Measurements from ENCODE around the gene FARP1.

The FARP1 gene

DNA sequence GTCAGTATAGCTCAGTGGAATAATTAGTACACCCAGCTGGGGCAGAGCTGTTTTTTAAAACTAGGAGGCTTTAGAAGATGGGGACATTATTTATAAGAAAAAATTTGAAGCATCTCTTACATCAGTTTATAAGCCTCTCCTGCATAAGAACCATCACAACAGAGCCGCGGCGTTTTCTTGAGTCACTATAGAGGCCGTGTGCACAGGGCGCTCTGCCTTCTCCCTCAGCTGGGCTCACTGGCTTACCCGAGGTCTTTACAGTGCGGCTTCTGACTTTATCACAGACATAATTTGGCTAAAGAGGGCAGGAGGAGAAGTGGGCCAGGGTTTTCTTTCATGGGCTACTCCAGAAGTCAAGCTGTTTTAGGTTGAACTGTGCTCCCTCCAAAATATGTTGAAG is 169.7 kb downstream of the FARP1 start:
- TF ChIP-seq, protein P1, sequence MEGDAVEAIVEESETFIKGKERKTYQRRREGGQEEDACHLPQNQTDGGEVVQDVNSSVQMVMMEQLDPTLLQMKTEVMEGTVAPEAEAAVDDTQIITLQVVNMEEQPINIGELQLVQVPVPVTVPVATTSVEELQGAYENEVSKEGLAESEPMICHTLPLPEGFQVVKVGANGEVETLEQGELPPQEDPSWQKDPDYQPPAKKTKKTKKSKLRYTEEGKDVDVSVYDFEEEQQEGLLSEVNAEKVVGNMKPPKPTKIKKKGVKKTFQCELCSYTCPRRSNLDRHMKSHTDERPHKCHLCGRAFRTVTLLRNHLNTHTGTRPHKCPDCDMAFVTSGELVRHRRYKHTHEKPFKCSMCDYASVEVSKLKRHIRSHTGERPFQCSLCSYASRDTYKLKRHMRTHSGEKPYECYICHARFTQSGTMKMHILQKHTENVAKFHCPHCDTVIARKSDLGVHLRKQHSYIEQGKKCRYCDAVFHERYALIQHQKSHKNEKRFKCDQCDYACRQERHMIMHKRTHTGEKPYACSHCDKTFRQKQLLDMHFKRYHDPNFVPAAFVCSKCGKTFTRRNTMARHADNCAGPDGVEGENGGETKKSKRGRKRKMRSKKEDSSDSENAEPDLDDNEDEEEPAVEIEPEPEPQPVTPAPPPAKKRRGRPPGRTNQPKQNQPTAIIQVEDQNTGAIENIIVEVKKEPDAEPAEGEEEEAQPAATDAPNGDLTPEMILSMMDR (IDR thresholded peaks at IDR 0.05; ENCODE audit: low read length, missing control alignments) = no peak
- H3K4me3 ChIP-seq (replicated peaks; ENCODE audit: low read depth, low read length) = no peak overlapping the region
- DNase-seq (ENCODE audit: low read depth) = no peak

DNA sequence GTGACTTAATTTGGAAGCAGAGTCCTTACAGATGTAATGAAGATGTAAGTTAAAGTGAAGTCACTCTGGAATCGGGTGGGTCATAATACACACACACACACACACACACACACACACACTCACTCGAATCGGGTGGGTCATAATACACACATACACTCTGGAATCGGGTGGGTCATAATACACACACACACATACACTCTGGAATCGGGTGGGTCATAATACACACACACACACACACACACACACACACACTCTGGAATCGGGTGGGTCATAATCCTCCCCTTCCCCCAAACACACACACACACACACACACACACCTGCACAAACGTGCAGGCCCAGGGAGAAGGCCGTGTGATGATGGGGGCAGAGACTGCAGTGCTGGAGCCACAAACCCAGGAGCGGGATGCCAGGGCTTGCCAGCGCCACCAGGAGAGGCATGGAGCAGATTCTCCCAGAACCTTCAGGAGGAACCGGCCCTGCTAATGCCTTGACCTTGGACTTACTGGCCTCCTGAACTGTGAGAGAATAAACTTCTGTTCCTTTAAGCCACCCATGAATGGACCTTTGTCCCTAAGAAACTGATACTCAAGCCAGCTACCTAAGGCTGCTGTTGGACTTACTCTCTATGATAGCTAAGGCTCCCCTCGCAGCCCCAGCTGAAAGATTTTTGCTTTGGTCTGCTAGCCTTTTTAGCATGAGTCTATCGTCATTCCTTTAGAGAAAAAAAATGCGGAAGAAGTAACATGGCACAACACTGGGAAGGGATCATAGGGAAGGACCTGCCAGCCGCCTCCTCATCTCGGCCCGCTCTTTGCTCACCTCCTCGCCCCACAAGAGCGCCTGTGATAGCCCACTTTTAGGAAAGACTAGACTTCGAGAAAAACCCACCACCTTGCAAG is 170.4 kb downstream of the FARP1 start:
- DNase-seq (ENCODE audit: low read depth) = no peak
- TF ChIP-seq, protein P1 (IDR thresholded peaks at IDR 0.05; ENCODE audit: low read length, missing control alignments) = no peak
- no peak overlapping the region for H3K4me3 ChIP-seq (replicated peaks; ENCODE audit: low read depth, low read length)

DNA sequence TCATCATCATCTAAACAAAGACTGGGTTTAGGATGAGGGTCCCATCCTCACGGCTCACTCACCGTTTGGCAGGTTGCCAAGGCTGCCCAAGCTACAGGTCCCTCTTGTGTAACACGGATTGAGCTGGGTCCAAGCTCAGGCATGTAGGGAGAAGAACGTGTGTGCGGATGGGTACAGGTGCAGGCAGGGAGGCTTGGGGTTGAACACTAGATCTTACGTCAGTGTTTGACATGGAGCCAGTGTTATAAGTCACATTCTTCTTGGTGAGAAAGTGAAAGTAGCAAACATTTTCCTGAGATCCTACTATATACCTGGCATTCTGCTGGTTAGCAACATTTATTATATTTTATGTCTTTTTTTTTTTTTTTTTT is 171.0 kb downstream of the FARP1 start:
- TF ChIP-seq, protein P1 (IDR thresholded peaks at IDR 0.05; ENCODE audit: low read length, missing control alignments) = no peak
- DNase-seq (ENCODE audit: low read depth) = no peak
- no peak overlapping the region for H3K4me3 ChIP-seq (replicated peaks; ENCODE audit: low read depth, low read length)

DNA sequence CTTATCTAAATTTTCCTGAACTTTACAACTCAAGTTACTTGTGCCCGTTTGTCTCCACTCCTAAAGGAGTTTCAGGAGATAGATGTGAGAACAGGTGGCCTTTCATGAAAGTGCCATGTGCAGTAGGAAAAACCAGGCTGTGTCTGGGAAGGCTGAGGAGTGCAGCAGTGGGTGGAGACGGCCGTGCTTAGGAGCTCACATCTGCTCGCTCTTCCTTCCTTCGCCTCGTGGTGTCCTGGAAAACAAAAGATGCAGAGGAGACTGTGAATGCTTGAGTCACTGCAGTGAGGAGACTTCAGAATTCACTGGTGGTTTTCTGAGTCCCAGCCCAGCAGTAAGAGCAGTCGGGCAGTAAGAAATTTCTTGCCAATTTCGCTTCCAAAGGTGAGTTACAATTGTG is 172.6 kb downstream of the FARP1 start:
- no peak overlapping the region for H3K4me3 ChIP-seq (replicated peaks; ENCODE audit: low read depth, low read length)
- DNase-seq (ENCODE audit: low read depth) = peak; percentile 55
- TF ChIP-seq, protein P1 (IDR thresholded peaks at IDR 0.05; ENCODE audit: low read length, missing control alignments) = no peak

DNA sequence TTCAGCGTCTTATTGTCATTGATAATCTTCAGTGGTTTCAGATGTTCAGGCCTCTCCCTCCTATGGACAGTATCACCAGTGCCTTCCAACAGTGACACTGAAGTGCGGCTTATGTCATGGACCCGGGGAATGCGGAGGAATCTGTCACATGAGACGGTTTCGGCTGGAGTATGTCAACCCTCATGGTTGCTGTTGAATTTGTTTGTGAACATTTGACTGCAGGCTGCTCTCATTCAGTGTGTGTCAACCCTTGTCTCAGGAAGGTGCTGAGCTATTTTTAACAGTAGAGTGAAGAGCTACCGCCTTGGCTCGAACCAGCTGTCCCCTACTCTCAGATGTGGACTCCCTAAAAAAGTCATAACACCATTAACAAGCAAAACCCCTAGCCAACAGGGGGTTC is 173.0 kb downstream of the FARP1 start:
- TF ChIP-seq, protein P1 (IDR thresholded peaks at IDR 0.05; ENCODE audit: low read length, missing control alignments) = no peak
- no peak overlapping the region for H3K4me3 ChIP-seq (replicated peaks; ENCODE audit: low read depth, low read length)
- no peak for DNase-seq (ENCODE audit: low read depth)

DNA sequence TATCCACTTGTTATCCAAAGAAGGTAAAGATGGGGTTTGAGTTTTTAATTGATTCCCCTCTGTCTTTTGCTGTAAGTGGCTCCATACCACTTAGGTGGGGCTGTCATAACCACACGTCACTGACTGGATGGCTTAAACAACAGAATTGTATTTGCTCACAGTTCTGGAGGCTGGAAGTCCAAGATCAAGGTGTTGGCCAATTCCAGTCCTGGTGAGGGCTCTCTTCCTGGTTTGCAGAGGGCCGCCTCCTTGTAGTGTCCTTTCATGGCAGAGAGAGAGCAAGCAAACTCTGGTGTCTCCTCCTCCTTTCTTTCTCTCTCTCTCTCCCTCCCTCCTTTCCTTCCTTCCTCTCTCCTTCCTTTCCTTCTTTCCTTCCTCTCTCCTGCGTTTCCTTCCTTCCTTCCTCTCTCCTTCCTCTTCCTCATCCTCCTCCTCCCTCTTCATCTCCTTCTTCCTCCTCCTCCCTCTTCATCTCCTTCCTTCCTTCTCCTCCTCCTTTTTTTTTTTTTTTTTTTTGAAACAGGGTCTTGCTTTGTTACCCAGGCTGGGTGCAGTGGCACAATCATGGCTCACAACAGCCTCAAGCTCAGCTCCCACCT is 174.8 kb downstream of the FARP1 start:
- TF ChIP-seq, protein P1 (IDR thresholded peaks at IDR 0.05; ENCODE audit: low read length, missing control alignments) = no peak
- H3K4me3 ChIP-seq (replicated peaks; ENCODE audit: low read depth, low read length) = no peak overlapping the region
- DNase-seq (ENCODE audit: low read depth) = no peak
